GM21390 (cell line): ENCODE data around the gene FOXRED1.
"Not testable (repeated sequence)": the region's sequence is repeated elsewhere in the genome, so short reads cannot be mapped to it uniquely, and the experiment has no call there.

Experiments
- ATAC-seq: cut with Tn5 transposase; IDR thresholded peaks from one replicate; pipeline ENCODE4 v1.9.1; 2021; ENCODE audit not compliant: unreplicated experiment

Gene FOXRED1

DNA sequence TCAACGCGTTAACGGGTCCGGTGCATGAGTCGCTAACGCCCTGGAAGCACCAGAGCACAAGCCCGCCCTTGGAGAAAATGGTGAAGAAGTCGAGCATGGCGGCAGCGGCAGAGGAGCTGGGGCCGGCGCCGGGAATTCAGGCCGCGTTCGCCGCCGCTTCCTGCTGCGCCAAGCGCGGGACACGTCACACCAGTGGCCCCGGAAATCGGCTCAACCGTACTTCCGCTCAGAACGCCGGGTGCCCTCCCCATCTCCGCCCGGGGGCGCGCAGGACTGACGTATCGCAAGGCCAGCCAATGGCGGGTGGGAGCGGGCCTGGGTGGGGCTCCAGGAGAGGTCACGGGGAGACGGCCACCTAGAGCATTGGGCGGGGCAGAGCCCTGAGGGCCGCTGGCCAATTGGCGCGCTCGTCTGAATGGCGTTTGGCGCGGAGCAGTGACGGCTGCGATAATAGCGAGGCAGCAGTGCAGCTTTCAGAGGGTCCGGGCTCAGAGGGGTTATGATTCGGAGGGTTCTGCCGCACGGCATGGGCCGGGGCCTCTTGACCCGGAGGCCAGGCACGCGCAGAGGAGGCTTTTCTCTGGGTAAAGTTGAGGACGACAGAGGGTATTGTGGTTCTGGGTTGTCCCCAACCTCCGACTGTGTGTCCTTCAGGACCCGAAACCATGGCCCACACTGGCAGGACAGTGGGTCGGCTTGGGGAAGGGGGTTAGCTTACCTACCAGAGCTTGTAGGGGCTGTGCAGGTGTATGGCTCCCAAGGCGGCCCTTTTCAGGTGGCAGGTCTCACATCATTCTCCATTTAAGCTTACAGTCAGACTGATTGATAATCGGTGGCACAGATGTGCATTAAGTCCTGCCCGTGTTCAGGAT, at the start of gene FOXRED1, which contains the start of gene SRPRA:
Gene FOXRED1, plus strand, starts transcription at position 447 of the 872 bp plus-strand sequence. Its CDS starts 53 bp downstream, at position 500.
Gene SRPRA, minus strand, starts transcription at position 188 of the 872 bp plus-strand sequence. Its CDS starts 91 bp downstream, at position 97.
- peak; percentile 99 for ATAC-seq

DNA sequence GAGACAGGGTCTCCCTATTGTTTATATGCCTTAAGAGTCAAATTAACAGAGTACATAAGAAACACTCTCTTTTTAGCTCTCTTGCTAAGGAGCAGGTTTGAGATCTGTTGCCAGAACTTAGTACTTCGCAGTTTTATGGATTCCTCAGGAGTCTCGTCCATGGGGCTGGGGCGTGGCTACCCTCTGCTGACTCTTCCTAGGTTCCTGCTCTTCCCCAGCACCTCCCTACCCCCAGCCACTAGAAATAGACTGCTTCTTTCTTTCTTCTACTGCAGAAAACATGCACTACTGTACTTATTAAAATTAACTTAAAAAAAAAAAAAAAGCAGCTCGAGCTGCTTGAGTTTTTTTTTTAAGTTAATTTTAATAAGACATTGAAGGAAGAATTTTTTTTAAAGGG, 49.4 kb upstream of the FOXRED1 start:
- no peak for ATAC-seq

DNA sequence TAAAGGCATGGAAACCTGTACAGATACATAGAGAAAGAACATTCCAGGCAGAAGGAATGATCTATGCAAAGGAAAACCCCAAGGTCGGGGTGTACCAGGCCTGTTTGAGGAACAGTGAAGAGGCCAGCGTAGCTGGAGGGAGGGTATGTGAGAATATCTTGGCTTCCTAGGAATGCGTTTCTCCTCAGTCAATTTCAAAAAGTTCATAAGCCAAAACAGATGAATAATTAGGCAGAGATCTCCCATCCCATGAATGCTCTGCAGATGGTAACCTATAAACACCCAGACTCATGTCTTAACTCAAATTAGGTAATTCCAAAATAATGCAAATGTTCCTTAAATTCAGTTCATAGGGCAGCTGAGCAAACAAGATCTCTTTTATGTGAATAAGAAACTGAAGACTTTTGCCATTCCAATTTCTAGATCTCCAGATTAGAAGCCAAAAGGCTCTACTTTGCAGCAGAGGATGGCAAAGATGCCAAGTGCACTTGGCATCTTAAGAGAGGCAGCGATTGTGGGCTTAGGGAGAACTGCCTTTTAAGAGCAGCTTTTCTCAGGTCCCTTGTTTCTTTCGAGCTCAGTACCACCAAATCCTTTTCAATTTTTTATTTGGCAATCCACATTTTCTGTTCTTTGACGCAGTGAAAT, 44.2 kb upstream of the FOXRED1 start:
- no peak for ATAC-seq

DNA sequence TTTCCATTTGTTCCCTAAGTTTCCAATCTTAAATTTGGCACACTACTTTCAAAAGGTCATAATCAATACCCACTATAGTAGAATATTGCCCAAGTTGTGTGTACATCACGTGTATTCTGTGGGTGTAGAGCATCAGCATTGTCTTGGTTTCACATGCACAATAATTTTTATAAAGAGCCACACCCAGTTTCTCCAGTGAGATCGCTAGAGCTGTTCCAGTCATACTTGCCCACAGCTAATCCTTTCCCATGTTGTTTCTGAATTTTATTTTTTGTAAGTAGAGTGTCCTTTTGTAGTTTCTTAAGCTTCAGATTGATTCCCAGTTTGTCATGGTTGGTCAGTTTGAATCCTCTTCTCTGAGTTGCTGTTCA, 43.7 kb upstream of the FOXRED1 start:
- ATAC-seq: no peak

DNA sequence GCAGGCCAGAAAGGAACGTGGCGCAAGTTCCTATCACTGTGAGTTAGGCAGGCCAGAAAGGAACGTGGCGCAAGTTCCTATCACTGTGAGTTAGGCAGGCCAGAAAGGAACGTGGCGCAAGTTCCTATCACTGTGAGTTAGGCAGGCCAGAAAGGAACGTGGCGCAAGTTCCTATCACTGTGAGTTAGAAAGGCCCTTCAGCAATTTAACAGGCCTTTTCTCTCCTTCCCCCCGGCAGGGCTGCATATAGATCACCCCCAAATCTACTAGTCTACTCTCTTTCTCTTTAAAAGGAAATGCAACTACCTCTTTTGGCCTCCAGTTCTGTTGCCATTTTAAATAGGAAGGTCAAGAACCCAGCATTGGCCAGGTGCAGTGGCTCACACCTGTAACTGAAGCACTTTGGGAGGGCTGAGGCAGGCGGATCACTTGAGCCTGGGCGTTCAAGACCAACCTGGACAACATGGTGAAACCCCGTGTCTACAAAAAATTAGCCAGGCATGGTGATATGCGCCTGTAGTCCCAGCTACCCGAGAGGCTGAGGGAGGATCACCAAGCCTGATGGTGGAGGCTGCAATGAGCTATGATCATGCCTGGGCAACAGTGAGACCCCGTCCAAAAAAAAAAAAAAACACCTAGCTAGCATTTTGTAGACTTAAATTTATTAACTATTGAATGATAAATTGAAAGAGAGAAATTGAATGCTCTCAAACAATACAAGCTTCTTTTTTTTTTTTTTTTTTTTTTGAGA, 42.4 kb upstream of the FOXRED1 start:
- no peak for ATAC-seq

DNA sequence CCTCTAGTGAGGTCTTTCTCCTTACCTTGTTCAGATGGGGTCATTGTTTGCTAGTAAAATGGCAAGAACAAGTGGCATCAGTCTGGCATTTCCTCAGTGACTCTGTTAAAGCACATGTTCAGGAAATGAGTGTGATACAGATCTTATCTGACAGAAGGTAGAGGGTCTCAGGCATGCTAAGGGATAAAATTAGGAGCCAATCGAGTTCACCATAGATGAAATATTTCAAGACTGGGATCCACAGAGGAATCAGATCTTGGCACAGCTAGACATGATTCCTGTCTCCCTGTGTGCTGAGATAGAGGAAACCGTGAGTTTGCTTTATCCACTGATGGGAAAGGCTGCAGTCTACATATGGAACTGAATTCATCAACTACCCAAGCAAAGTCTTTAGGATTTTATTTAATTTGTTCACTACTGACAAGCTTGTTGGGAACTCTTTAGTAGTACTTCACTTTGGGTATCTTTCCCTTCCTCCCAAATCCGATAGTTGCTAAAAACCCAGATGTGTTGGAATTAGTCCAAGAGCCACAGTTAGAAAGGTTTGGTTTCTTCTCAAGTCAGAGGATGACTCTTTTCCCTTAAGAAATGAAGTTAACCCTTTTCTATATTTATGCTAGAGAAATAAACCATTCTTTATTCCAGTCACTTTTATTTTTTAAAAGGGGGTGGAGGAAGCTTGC, 39.0 kb upstream of the FOXRED1 start:
- no peak for ATAC-seq

DNA sequence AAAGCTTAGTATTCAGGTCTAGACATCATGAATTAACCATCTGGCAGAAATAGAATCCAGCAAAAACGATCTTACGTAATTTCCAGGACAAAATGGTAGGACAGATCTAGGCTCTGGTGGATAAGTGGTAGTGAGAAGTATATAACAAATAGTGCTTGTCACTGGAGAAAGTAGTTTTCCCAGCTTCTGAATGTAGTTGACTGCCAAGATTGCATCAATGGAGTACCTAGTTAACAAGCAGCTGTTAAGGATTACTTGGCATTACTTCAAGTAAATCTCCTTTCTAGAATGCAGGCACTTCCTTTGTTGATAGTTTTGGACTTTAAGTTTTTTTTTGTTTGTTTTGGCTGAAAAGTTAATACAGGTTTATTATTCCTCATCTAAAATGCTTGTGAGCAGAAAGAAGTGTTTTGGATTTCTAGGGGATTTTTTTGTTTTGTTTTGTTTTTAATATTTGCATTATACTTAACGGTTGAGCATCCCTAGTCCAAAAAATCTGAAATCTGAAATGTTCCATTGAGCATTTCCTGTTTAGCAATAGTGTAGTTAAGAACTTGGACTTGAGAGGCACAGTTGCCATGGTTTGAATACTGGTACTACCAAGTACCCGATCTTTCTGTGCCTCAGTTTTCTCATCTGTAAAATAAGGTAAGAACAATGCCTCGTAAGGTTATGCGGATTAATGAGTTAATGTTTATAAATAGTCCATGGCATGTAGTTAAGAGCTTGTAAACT, 37.1 kb upstream of the FOXRED1 start:
- no peak for ATAC-seq

DNA sequence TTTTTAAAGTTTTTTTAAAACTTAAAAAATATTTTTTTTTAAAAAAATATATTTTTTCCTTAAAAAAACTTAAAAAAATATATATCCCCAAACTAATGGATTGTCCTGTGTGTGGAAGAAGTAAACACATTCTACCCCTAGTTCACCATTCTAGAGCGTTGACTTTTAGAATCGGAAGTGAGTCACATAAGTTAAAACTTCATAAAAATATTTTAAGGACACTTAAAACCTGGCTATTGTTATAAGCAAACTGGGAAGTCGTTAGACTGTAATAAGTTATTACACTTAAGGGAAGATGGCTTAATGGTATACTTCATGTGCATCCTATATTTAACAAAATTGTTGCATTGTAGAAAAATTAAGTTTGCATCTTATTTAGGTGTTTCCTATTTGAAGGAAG, 36.3 kb upstream of the FOXRED1 start:
- ATAC-seq: no peak

DNA sequence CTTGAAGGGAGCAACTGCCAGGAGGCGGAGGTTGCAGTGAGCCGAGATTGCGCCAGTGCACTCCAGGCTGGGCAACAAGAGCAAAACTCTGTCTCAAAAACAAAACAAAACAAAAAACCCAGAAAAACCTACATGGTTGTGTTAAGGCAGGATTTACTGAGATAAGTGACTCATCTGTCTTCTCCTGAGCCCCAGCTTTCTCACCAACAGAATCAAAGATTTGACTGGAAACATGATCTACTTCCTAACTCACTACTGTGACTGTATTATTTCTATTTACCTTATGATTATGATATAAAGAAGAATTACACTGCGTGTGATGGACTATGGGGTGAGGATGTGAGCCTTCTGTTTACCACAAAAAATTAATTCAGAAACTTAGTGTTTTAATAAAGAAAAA, 35.6 kb upstream of the FOXRED1 start:
- no peak for ATAC-seq

DNA sequence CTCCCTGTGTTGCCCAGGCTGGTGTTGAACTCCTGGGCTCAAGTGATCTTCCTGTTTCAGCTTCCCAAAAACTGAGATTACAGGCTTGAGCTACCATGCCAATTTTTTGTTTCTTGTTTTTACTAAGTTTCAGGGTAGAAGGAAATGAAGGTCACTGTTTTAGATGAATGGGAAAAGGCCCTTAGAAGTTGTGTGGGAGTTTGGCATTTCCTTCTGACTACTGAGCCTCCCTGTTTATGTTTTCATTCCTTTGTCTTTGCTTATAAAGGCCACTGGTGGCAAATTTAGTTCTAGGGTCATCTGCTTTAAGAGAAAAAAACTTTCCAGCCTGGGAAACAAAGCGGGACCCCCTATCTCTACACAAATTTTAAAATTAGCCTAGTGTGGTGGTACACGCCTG, 22.3 kb upstream of the FOXRED1 start:
- no peak for ATAC-seq

DNA sequence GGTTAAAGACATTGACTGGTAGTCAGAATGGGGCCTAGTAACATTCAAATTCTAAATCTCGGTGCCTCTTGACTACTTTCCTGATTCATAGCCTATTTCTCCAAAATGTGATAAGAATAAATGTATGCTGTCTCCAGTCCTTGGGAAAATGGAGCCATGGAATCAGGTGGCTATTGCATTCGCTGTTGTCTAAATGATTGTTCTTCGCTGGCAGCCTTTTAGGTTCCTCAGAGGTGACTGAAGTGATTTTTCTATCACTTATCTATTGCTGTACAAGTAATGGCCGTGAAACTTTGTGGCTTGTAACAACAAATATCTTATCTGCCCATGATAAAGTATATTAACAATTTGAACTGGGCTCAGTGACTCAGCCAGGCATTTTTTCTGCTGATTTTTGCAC, 15.7 kb upstream of the FOXRED1 start:
- no peak for ATAC-seq

DNA sequence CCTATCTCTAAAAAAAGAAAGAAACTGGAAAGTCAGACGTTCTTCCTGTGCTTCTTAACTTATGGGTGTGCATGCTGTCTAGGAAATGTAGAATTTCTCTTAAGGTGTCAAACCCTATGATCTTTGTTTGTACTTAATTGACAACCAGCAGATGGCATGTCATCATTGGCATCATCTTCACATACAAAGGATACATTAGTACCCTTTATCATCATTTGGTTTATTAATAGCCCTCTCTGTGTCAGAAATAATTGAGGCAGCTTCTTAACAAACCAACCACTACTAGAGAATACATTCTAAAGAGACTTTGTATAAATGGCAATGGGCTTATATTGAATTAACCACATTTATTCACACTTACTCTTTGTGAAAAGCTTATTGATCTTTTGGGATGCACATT, 14.1 kb upstream of the FOXRED1 start:
- no peak for ATAC-seq

DNA sequence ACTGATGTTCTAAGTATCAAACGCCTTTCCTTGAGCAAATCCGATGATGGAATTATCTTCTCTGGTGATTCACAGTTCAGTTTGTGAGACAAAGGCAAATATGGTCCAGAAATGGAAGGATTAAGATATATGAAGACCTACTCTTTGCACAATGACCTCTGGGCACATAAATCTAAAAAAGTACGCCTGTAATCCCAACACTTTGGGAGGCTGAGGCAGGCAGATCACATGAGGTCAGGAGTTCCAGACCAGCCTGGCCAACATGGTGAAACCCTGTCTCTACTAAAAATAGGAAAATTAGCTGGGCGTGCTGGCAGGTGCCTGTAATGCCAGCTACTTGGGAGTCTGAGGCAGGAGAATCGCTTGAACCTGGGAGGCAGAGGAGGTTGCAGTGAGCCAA, 13.4 kb upstream of the FOXRED1 start:
- not testable (repeated sequence) for ATAC-seq

DNA sequence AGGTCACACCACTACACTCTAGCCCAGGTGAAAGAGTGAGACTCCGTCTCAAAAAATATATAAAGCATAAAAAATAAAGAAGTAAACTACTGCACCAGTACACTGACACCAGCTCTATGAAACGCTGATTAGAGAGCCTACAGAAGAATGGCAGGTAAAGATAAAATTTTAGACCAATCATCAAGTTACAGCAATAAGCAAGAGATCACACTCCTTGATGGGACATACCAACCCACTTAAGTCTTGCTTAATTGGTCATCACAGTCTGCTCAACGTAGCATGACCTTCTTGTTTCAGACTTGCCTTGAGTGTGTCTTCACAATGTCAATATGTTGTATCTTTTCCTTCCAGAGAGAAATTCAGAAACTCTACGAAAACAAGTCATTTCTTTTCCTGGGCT, 12.7 kb upstream of the FOXRED1 start:
- no peak for ATAC-seq

DNA sequence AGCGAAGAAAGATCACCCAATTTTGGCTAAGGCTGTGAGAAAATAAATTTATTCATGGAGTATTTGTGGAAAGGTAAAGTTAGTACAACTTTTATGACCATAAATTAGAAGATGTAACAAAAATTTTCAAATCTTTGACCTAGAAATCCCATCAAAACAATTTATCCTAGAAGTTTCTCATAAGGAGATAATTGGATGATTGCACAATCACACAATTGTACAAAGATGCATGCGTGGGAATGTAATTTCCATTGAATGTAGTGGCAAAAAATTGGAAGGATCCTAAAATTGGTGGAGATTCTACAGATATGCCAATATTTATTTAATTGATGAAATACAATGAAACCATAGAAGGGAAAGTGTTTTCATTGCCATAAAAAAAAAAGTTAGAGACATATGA, 11.8 kb upstream of the FOXRED1 start:
- no peak for ATAC-seq

DNA sequence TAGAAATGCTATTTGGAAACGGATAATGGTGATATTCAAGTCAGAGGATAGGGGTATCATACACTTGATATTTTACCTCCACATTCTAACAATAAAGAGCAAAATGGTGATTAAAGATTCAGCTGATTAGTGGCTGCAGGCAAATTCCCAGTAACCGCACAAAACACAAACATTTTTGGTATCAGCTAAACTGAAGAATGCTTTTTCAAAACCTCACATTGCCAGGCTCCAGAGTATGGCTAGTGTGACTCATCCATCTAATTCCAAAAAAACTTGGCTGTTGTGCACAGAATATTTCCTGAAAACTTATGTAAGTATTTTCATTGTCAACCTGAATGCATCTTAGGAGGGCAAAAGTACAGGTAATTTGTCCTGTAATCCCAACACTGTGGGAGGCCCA, 11.2 kb upstream of the FOXRED1 start:
- ATAC-seq: no peak

DNA sequence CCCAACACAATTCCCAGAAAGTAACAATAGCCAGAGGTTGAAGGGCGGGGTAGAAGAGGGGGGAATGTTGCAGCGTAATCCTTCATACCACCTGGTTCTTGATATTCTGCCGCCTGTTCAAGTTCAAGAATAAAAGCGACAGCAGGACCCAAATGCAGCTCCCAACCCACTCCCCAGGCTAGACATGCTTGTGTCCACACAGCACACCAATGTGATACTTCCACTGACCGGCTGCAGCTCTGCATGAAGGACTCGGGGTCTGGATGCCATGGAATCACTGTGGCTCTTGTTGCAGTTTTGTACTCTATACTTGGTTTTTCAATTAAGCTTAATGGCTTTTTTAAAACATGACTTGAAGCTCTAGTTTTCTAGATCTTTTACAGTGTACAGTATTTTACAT, 6.7 kb upstream of the FOXRED1 start:
- no peak for ATAC-seq

DNA sequence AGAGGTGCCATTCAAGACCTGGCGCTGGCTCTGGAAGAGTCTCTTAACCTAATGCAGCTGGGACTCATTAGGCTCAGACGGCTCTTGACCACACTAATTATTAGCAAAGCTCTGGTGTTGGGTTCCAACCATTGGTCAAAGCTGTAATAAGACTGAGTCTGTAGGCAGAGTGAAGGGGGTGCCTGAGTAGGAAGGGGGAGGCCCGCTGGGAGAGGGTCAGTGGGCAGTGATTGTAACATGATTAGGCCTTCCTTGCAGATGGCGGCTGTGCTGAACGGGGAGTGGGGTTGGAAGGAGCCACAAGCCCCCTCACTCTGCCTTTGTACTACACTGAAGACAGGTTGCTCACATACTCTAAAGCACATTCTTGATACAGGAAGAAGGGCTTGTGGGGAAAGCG, 5.5 kb upstream of the FOXRED1 start:
- ATAC-seq: no peak

DNA sequence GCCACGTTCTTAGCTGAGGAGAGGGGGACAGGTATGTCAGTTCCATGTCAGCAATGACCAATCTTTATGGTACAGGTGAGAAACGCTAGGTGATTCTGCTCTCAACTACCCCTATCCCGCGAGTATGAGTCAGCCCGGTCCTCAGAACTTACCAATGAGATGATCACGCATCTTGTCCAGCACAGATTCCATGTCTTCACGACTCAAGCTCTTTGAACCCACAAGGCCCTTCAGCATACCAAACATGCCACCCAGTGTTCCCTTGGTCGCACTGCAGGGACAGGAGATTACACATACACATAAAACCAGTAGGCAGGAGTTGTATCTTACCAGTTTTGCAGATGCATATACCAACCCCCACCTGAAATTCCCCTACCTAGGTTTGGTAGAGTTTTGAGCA, 3.1 kb upstream of the FOXRED1 start:
- ATAC-seq: no peak

DNA sequence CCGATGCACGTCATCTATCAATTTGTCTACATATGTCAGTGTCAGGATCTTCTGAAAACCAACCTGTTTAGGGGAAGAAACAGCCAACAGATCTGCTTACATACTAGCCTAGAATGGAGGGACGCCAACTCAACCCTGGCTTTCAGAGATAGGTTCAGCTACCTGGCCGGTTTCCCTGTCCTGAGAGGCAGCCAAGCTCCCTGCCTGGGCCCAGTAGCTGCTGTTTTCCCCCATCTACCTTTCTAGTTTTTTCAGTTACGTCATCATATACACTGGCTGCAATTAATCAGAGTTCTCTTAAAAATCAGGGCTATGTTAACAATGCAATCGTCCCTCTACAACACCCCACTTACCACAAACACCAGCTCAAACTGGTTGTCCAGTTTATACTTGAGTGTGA, 1.3 kb upstream of the FOXRED1 start:
- ATAC-seq: no peak

DNA sequence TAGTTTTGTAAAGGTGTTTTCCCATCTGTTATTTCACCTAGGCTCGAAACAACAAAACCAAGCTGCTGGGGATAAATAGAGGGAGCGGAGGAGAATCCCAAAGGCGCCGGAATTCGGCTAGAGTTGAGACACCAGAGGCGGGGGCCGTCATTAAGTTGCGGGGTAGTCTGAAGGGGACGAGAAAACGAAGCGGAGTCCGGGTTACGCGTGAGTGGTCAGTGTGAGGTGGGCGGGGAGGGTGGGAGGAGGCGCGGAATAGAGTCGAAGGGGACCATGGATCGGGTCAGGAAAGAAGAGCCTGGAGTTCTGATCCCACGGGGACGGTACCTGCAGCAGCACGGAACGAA, 620 bp upstream of the FOXRED1 start:
- ATAC-seq: no peak
